NCI-H510A (cell line): Measurements from ENCODE around the gene TMEM40.
A peak's percentile ranks its signal among the peaks of the same experiment; 100 is the strongest.
"Not testable (repeated sequence)": the region's sequence is repeated elsewhere in the genome, so short reads cannot be mapped to it uniquely, and the experiment has no call there.

Experiments used
- DNase-seq: peaks from one replicate; lab custom pipeline; 2025; lab: John Stamatoyannopoulos, UW

TMEM40 gene

GRCh38 chr3:12750658-12751071 lies 8.4 kb downstream of the TMEM40 start:
- no peak for DNase-seq

- peak; percentile 37 for DNase-seq
These were observed 8.8 kb downstream of the TMEM40 start for GRCh38 chr3:12750223-12750622.

GRCh38 chr3:12748477-12748876 lies 10.6 kb downstream of the TMEM40 start:
- DNase-seq = no peak

GRCh38 chr3:12746419-12746818 lies 12.6 kb downstream of the TMEM40 start:
- DNase-seq = no peak

GRCh38 chr3:12744326-12744725 lies 14.7 kb downstream of the TMEM40 start:
- no peak for DNase-seq

GRCh38 chr3:12743583-12743982 lies 15.5 kb downstream of the TMEM40 start:
- DNase-seq = no peak

- no peak for DNase-seq
These were observed 16.5 kb downstream of the TMEM40 start for GRCh38 chr3:12742330-12743107.

GRCh38 chr3:12741209-12741608 lies 17.9 kb downstream of the TMEM40 start:
- DNase-seq = peak; percentile 40

- DNase-seq = no peak
These were observed 21.2 kb downstream of the TMEM40 start for GRCh38 chr3:12737833-12738232.

GRCh38 chr3:12737319-12737718 lies 21.7 kb downstream of the TMEM40 start:
- DNase-seq = no peak

GRCh38 chr3:12734960-12735359 lies 24.1 kb downstream of the TMEM40 start:
- DNase-seq = no peak

- no peak for DNase-seq
These were observed 25.5 kb downstream of the TMEM40 start for GRCh38 chr3:12733566-12733965.

- DNase-seq = no peak
These were observed 28.4 kb downstream of the TMEM40 start for GRCh38 chr3:12730506-12731242.

GRCh38 chr3:12729051-12729651 lies 29.9 kb downstream of the TMEM40 start:
- DNase-seq = no peak

GRCh38 chr3:12727937-12728336 lies 31.1 kb downstream of the TMEM40 start:
- no peak for DNase-seq

GRCh38 chr3:12727481-12727880 lies 31.6 kb downstream of the TMEM40 start:
- DNase-seq = no peak

GRCh38 chr3:12725436-12725835 lies 33.6 kb downstream of the TMEM40 start:
- no peak for DNase-seq

- DNase-seq = no peak
These were observed 34.3 kb downstream of the TMEM40 start for GRCh38 chr3:12724794-12725193.

GRCh38 chr3:12723362-12723761 lies 35.7 kb downstream of the TMEM40 start:
- DNase-seq = not testable (repeated sequence)

GRCh38 chr3:12722226-12722625 lies 36.8 kb downstream of the TMEM40 start:
- no peak for DNase-seq

GRCh38 chr3:12719984-12720898 lies 38.8 kb downstream of the TMEM40 start:
- DNase-seq = peak; percentile 31

GRCh38 chr3:12719541-12719940 lies 39.5 kb downstream of the TMEM40 start:
- DNase-seq = no peak
